IPS-18a (cell line): ENCODE results near the gene SERPINA1.

Experiments
- H3K27ac ChIP-seq: one replicate; pipeline ENCODE4 v1.5.1; 2013; ENCODE audit warnings: low read length
- H3K27me3 ChIP-seq: one replicate; pipeline ENCODE4 v1.6.1; 2013; ENCODE audit warnings: mild to moderate bottlenecking, low read length; ENCODE audit not compliant: control insufficient read depth, insufficient read depth
- H3K36me3 ChIP-seq: one replicate; pipeline ENCODE4 v1.6.1; 2013; ENCODE audit warnings: low read depth, low read length; ENCODE audit not compliant: control insufficient read depth
- H3K4me1 ChIP-seq: one replicate; pipeline ENCODE4 v1.6.1; 2013; ENCODE audit warnings: low read depth, low read length; ENCODE audit not compliant: control insufficient read depth
- H3K4me3 ChIP-seq: one replicate; pipeline ENCODE4 v1.5.1; 2013; ENCODE audit warnings: low read length
- H3K9ac ChIP-seq: one replicate; pipeline ENCODE4 v1.6.1; 2013; ENCODE audit warnings: mild to moderate bottlenecking, low read length, moderate library complexity
- H3K9me3 ChIP-seq: one replicate; pipeline ENCODE4 v1.6.1; 2013; ENCODE audit warnings: low read depth, low read length; ENCODE audit not compliant: control insufficient read depth

The SERPINA1 gene

DNA sequence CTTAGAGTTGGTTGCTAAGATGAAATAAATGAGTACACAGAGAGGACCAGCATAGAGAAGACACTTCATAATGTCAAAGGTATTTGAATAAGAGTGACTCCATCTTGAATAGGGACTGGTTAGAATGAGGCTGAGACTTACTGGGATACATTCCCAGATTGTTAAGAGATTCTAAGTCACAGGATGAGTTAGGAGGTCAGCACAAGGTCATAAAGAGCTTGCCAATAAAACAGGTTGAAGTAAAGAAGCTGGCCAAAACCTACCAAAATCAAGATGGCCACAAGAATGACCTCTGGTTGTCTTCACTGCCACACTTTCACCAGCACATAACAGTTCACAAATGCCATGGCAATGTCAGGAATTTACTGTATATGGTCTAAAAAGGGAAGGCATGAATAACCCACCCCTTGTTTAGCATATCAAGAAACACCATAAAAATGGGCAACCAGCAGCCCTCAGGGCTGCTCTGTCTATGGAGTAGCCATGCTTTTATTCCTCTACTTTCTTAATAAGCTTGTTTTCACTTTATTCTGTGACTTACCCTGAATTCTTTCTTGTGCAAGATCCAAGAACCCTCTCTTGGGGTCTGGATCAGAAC, 8.3 kb upstream of the SERPINA1 start:
- Histone ChIP-seq H3K4me3 (no peak overlapping the region), H3K36me3 (no peaks in the 10 kb centered on the region), H3K27ac (no peak overlapping the region), H3K27me3 (no peaks in the 10 kb centered on the region), H3K9me3 (no peaks in the 10 kb centered on the region), H3K9ac (no peak overlapping the region), H3K4me1 (peaks cover 34% of the 10 kb centered on the region)

DNA sequence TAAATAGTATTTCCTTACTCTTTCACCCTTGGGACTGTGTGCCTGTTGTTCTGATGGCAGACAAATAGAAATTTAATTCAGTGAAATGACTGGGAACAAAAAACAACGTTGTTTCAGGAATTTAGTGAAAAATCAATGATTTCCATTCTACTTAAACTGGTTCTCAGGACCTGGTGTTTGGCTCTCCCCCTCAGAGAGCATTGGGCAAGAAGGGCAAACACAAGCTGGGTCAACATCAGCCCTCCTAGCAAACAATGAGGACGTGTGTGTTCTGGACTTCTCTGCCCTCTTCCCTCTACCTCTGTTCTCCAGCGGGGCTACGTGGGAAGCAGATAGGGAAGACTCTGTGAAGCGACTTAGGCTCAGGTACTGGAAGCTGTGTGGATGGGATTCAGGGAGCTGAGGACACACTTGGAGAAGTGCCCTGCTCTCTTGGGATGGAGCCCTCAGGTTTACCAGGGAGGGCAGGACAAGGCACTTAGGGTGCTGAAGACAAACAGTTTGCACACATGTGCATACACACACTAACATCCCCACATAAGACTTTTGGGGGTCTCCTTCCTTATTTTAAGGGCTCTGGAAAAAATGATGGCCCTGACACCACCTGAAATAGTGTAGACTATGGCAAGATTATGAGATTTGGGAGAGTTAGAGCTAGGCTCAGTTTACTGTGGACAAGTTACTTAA, 7.6 kb upstream of the SERPINA1 start:
- no peaks in the 10 kb centered on the region for H3K9me3 ChIP-seq
- no peak overlapping the region for H3K9ac ChIP-seq
- peaks cover 34% of the 10 kb centered on the region for H3K4me1 ChIP-seq
- no peaks in the 10 kb centered on the region for H3K36me3 ChIP-seq
- no peak overlapping the region for H3K4me3 ChIP-seq
- H3K27ac ChIP-seq: no peak overlapping the region
- H3K27me3 ChIP-seq: no peaks in the 10 kb centered on the region

DNA sequence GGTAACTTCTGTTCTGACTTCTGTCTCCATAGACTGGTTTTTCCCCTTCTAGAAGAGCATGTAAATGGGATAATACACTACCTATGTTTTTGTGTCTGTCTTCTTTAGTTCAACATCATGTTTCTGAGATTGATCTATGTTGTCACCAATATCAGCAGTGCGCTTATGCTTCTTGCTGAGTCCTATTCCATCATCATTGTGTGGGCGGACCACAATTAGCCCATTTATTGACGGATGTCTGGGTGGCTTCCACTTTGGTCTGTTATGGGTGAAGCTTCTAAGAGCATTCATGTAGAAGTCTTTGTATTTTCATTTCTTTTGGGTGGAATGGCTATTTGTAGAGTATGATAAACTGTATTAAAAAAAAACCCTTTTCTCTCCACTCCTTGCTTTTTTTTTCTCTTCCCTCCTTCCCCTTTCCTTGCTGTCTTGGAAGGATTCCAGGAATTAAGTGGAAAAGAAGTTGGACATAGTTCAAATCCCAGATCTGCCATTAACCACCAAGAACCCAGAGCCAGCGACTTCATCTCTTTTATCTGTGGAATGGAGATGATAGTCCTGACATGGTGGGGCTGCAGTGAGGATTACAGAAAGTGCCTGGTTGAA, 7.0 kb upstream of the SERPINA1 start:
- Histone ChIP-seq H3K27me3 (no peaks in the 10 kb centered on the region), H3K9me3 (no peaks in the 10 kb centered on the region), H3K9ac (no peak overlapping the region), H3K36me3 (no peaks in the 10 kb centered on the region), H3K4me3 (no peak overlapping the region), H3K4me1 (peaks cover 34% of the 10 kb centered on the region), H3K27ac (no peak overlapping the region)

DNA sequence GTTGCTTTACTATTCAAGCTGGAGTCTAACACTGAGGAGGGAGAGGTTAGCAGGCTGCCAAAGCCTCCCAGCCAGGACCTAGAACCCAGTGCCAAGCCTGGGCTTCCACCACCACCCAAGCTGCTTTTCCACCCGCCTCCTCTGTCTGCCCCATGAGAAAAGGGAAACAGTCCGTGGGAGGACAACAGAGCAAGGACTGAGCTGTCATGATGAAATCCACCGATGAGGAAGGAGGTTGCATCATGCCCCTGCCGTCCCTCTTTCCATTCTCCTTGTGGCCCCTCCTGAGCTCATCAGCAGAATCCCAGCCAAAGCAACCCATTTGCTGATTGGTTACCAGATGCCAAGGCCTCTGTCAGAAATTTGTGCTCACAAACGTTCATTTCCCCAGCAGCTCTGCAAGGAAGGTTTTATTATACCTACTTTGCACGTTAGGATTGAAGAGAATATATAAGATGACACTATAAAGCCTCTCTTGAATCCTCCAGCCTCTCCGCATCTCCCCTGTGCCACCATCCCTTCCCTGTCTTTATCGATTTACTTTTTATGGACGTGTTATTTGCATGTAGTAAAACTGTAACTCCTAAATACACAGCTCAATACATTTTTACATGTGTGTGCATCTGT, 6.3 kb upstream of the SERPINA1 start:
- Histone ChIP-seq H3K4me3 (no peak overlapping the region), H3K27me3 (no peaks in the 10 kb centered on the region), H3K27ac (no peak overlapping the region), H3K4me1 (peaks cover 34% of the 10 kb centered on the region), H3K9ac (no peak overlapping the region), H3K9me3 (no peaks in the 10 kb centered on the region), H3K36me3 (no peaks in the 10 kb centered on the region)

DNA sequence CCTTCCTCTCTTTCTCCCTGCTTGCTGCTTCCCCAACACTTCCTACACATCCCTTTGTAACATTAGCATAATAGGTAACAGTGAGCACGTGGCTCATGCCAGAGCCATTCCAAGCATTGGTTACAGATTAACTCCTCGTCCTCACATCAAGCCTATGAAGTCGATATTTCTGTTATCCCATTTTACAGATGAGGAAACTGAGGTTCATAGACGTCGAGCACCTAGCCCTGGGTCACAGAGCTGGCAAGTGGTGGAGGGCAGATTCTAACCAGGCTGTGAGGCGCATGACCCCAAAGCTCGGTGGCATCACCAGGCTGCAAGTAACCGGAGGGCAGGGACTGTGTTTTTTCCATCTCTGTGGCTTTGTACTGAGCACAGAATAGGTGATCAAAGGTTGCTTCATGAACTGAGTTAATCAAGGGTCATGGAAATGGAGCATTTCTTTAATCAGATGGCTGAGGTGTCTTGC, 5.7 kb upstream of the SERPINA1 start:
- H3K4me3 ChIP-seq: no peak overlapping the region
- no peaks in the 10 kb centered on the region for H3K27me3 ChIP-seq
- H3K9me3 ChIP-seq: no peaks in the 10 kb centered on the region
- H3K36me3 ChIP-seq: no peaks in the 10 kb centered on the region
- no peak overlapping the region for H3K9ac ChIP-seq
- H3K27ac ChIP-seq: no peak overlapping the region
- H3K4me1 ChIP-seq: peaks cover 29% of the 10 kb centered on the region

DNA sequence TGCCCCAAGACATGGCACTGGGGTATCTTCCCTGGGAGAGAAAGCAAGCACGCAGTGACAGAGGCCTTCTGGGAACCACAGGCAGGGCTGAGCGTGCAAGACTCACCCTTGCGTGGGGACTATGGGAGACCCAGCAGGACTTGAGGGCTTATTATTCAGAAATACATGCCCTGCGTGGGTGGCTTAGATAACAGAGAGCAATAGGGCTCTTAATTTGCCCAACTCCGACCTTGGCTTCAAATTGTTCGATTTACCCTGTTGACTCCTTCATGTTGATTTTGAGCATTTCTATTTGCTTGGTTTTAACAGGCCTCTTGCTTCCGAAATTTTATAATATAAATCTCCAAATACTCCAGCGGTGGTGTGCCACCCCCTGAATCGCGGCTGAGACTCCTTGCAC, 5.1 kb upstream of the SERPINA1 start:
- H3K27me3 ChIP-seq: no peaks in the 10 kb centered on the region
- no peak overlapping the region for H3K27ac ChIP-seq
- H3K9ac ChIP-seq: no peak overlapping the region
- H3K36me3 ChIP-seq: no peaks in the 10 kb centered on the region
- H3K4me1 ChIP-seq: peaks cover 23% of the 10 kb centered on the region
- H3K4me3 ChIP-seq: no peak overlapping the region
- no peaks in the 10 kb centered on the region for H3K9me3 ChIP-seq

DNA sequence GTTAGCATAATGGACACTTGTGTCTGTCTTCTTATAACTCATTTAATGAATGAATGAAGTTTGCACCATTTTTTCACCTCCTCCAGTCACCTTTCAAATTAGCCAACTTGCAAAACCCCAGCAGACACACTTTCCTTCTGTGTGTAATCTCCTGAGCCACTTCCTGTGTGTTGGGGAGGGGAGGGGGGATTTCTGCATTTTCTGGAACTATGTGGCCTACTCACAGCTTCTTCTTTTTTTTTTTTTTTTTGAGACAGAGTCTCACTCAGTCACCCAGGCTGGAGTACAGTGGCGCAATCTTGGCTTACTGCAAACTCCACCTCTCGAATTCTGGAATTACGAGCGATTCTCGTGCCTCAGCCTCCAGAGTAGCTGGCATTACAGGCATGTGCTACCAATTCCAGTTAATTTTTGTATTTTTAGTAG, 4.1 kb upstream of the SERPINA1 start:
- Histone ChIP-seq H3K36me3 (no peaks in the 10 kb centered on the region), H3K27me3 (no peaks in the 10 kb centered on the region), H3K4me3 (no peak overlapping the region), H3K4me1 (peaks cover 14% of the 10 kb centered on the region), H3K9ac (no peak overlapping the region), H3K9me3 (no peaks in the 10 kb centered on the region), H3K27ac (no peak overlapping the region)

DNA sequence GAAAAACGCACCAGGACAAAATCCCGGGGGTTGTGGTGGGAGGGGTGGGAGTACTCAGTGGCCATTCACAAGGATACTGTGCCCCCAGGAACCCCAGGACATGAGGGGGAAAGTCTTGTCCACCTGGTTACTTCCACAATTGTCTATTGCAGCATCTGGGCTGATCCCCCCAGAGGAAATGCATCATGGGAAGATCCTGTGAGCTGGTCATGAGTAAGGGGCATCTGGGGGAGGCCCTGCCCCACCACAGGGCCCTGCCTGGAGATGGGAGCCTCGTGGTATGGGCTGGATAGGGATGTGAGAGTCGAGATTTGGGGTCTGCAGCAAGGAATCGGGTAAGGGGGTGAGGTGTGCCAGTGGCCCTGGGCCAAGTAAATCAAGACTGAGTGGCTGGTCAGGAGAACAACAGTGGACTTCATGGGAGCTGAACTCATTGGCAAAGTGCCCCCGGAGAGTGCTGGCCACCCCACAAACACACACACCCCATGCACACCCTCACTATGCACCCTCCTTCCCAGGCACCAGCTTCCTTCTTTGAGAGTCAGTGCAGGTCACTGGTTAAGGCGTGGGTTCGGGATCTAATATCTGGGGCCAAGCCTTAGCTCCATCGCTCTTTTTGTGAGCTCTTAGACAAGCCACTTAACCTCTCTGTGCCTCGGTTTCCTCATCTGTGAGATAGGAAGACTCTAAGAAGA, 3.0 kb upstream of the SERPINA1 start:
- peaks cover 3% of the 10 kb centered on the region for H3K4me1 ChIP-seq
- H3K4me3 ChIP-seq: no peak overlapping the region
- H3K36me3 ChIP-seq: no peaks in the 10 kb centered on the region
- no peak overlapping the region for H3K27ac ChIP-seq
- no peaks in the 10 kb centered on the region for H3K27me3 ChIP-seq
- H3K9me3 ChIP-seq: no peaks in the 10 kb centered on the region
- no peak overlapping the region for H3K9ac ChIP-seq

DNA sequence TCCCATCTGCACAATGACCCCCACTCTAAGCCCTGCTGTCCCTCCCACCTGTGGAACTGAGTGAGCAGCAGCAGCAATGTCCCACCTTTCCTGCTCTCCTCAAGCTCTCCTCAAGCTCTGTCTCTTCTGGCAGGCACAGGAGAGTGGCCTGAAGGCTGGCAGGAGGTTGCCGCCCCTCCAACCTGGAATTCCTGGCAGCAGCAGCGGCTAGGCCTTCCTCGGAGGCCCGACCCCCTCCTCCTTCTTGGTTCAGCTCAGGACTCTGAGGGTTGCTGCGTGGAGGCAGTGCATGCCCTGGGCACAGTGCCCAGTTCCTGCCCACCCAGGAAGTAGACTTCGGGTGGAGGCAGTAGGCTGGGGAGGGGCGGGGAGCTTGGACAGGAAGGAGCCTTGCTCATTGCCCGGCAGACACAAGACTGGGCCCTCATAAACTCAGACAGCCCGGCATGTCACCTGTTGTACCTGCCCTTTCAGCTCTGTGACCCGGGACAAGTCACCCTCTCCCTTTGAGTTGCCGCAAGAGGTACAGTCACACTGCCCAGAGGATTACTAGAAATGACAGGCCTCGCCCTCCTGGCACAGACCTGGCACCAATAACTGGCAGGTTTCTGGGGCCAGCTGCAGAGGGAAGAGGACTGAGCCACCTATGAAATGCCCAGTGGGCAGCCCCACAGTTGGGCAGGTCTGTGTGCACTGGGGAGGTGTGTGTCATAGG, 2.1 kb upstream of the SERPINA1 start:
- Histone ChIP-seq H3K27ac (no peak overlapping the region), H3K4me3 (no peak overlapping the region), H3K36me3 (no peaks in the 10 kb centered on the region), H3K4me1 (no peaks in the 10 kb centered on the region), H3K27me3 (no peaks in the 10 kb centered on the region), H3K9ac (no peak overlapping the region), H3K9me3 (no peaks in the 10 kb centered on the region)

DNA sequence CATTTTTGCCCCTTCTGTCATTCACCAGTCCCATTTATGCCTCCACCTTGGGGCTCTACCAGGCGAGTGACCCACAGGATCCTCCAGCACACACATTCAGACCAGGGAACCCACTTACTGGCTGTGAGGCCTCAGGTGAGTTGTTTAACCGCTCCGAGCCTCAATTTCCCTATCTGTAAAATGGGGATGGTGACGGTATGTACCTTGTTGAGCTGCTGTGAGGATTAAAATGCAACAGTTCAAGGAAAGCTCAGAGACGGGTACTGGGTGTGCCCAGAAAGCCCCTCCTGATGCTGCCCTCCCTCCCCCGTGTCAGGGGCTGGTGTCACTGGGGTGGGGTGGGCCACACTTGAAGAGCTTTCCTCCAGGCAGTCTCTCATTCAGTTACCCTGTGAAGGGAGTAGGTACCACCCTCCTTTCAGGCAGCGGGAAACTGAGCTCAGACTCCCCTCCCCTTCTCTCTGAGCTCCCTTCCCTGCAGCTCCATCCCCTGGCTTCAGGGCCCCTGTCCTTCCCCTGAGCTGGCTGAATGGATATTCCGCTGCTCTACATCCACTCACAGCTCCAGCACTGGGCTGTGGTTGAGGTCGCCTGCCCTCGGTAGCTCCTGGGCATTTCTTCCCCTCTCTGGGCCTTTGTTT, 1.4 kb upstream of the SERPINA1 start:
- Histone ChIP-seq H3K9ac (no peak overlapping the region), H3K36me3 (no peaks in the 10 kb centered on the region), H3K4me3 (no peak overlapping the region), H3K4me1 (no peaks in the 10 kb centered on the region), H3K27me3 (no peaks in the 10 kb centered on the region), H3K27ac (no peak overlapping the region), H3K9me3 (no peaks in the 10 kb centered on the region)
